Embryonic facial prominence (tissue), 1 donor: ENCODE measurements around the gene MAP6.

Source experiments
- DNase-seq: peaks from one replicate; pipeline ENCODE4 v3.0.0-alpha.2; 2016; ENCODE audit errors: extremely low spot score

Gene MAP6

DNA sequence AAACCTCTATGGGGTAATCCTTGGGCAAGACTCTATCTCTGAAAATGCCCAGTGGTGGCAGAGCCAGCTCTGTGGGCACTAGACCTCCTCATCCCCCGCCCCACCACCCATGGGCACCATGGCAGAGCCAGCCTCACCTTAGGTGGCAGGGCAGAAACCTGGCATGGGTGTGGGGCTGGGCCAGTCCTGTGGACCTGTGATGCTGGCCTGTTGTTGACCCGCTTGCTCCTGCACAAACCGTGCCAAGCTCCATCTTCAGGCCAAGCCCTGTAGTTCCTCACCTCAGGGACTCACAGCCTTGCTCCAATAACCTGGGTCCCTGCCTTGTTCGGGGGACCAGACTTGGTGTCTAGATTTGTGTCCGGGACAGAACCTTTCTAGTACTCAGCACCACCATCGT is 115.7 kb downstream of the MAP6 start:
- no peak for DNase-seq

DNA sequence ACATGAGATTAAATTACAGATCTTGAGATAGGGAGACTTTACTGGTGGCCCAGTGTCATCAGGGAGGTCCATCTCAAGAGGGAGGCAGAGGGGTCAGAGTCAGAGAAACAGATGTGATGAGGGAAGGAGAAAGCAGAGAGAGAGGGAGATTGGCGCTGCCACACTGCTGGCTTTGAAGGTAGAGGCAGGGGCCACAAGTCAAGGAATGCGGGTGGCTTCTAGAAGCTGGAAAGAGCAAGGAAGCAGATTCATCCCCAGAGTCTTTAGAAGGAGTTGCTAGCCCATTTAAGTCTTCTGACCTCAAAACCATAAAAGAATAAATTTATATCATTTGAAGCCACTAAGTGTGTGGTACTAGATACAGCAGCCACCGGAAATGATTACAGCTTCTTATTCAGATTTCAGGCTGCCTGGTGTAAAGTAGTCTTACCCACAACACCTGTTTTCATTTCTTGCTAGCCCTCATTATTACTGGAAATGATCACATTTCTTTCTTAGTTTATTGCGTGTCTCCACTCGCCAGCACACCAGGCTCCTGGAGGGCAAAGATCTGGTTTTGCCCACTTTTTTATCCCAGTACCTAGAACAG is 119.4 kb downstream of the MAP6 start:
- DNase-seq = no peak

DNA sequence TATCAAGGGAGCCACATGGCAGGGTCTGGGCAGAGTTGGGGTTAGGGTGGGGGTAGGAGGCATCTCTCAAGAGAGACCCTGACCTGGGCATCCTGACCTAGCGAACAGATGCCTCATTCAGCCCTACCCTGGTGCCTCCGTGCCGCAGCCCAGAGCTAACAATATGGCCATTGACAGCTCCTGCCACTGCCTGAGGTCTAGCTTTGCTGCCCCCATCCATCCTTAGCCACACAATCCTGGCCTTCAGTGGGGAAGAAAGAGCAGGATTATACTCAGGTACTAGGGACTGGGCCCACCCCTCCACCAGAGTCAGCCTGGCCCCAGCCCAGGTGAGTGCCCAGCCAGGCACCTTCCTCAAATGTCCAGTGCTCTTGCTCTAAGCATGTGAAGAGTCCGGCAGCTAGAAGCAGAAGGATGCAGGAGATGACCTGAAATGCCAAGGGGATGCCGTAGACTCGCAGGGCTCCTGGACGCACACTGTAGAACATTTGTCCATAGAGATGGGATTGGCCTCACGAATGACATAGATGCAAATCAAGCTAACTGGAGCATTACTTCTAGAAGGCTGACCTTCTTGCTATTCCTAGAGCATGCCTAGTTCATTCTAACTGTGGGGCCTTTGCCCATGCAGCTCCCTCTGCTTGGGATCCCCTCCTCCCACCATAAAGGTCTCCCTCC is 120.1 kb downstream of the MAP6 start:
- no peak for DNase-seq

DNA sequence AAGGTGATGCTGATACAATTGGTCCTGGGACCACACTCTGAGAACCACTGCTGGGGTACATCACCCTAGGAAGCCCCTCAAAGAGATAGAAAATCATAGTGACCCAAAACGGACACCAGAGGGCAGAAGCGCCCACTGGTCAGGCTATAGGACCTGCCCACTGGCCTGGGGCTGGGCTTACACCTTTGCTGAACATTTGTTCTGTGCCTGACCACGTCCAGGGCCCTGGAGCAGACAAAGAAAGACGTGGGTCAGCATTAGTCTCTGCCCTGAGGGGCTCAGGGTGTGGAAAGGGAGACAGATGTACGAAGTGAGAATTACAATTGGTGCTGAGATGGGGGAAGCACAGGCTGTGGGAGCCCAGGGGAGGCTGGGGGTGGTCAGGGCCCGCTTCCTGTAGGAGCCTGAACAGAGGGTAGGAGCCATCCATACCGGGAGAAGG is 121.2 kb downstream of the MAP6 start:
- DNase-seq = no peak

DNA sequence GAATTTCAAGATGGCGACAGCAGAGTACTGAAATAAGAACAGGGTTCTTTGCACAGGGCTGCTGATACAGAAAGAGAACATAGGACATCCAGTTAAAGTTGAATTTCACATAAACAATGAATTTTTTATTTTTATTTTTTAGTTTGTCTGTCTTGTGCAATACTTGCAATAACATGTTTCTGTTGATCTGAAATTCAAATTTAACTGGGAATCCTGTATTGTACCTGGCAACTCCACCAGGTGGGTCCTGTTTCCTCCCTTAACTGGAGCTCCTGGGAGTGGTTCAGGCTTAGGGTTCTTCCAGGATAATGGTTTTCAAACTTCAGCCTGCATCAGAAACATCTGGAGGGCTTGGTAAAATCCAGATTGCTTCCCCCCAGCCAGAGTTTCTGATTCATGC is 121.7 kb downstream of the MAP6 start:
- no peak for DNase-seq

DNA sequence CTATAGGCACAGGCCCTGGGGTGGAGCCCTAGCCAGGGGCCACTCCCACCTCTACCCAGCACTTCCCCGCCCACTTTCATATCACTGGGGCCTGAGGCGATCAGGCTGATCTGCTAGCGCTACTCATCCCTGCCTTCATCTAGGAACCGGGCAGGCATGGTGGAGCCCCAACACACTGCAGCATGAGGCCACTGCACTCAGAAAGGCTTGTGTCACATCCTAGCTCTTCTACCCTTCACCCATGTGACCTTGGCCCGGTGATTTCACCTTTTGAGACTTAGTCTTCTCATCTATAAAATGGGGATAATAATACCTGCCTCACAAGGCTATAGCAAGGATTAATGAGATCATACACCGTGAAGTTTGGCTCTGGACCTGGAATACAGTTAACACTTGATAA is 125.0 kb downstream of the MAP6 start:
- no peak for DNase-seq

DNA sequence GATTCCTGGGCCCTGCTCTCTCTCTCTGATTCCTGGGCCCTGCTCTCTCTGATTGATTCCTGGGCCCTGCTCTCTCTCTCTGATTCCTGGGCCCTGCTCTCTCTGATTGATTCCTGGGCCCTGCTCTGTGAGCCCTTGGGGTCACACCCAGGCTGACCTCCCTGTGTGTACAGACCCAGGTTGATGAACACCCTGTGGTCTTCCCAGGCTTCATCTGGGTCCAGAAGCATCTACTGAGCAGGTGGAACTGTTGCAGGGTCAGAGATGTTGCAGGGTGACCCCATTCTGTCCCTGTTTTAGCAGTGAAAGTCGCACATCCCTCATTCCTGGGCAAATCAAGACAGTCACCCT is 126.8 kb downstream of the MAP6 start:
- no peak for DNase-seq

DNA sequence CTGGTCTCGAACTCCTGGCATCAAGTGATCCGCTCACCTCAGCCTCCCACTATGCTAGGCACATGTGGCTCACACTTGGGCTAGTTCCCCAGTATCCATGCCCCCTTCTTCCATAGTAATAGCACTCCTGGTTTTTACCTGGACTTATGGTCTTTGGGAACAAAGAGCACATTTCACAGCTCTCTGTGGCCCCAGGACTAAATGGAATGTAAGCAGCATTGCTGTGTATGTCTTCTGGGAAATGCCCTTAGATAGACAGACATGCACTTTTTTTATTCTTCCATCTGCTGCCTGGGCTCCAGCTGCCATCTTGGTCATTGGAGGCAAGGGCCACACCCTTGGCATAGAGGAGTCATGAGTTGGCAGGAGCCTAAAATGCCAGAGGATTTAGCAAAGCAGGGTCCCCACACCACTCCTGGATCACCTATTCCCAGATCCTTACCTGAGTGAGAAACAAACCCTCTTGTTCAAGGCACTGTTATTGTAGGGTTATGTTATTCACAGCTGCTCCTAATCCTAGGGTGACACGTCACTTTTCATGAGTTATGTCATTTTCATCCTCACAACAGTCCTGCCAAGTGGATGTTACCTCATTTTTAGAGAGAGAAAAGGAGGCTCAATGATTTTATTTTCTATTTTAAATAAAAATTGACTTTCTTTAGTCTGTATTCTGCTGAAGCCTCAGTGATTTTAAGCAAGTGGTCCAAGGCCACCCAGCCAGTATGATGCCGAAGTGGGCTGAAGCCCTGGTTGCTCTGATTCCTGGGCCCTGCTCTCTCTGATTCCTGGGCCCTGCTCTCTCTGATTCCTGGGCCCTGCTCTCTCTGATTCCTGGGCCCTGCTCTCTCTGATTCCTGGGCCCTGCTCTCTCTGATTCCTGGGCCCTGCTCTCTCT is 127.4 kb downstream of the MAP6 start:
- no peak for DNase-seq

DNA sequence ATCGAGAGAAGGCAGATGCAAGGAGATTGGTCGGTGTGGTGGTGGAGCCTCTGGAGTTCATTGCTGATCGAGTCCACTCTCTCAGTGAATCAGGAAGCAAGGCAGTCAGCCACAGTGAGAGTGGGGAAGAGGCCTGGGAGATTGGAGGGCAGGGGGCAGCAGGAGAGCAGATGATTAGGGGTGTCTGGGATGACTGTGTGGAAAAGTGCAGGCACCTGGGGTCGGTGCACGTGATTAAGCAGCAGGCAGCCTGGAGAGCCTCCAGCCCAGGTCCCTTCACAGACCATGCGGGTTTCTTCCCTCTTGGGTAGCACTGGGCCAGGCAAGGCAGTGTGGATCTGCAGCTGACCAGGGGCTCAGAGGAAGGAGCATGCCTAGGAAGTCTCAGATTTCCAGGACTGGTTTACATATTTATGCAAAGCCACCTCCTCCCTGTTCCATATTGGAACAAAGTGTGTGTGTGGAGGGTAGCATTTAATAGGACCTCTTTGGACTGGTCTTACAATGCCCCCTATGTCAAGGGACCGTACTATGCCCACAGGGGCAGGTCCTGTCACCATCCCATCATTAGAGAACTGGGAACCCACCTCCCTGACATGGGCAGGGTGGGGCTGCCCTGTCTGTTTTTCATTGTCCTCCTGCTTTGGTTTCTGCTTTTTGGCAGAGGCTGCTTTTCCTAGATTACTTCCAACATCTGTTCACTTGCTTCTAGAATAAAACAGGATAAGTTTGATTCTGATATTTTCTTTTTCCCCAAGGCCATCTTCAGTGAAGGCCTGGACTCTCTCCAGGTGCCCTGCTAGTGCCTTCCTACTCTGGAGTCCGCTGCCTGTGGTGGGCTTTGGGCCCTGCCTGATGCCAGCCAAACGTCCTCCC is 129.1 kb downstream of the MAP6 start:
- DNase-seq = no peak

DNA sequence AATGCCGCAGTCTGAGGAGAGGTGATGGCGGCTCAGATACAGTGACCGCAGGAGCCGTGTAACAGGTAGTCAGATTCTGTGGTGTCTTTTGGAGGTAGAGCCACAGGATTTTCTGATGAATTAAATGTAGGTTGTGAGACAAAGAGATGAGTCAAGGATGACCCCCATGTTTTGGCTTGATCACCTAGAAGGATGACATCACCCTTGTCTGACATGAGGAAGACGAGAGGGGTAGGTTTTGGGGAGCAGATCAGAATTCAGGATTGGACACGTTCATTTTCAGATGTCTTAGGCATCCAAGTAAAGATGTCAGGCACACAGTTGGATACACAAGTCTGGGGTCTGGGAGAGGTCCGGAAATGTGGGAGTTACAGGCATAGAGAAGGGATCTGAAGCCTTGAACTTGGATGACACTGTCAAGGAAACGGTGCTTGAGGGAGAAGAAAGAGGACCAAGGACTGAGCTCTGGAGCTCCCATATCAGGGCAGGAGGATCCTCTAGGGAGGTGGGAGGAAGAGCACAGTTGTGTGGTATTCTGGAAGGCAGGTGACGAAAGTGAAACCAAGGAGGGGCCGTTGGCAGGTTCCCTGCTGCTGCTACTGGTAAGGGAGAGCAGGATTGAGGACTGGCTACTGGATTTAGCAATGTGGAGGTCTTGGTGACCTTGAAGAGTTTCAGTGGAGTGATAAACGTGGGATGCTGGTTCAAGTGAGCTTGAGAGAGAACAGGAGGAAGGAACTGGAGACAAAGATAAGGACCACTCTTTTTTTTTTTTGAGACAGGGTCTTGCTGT is 130.5 kb downstream of the MAP6 start:
- no peak for DNase-seq

DNA sequence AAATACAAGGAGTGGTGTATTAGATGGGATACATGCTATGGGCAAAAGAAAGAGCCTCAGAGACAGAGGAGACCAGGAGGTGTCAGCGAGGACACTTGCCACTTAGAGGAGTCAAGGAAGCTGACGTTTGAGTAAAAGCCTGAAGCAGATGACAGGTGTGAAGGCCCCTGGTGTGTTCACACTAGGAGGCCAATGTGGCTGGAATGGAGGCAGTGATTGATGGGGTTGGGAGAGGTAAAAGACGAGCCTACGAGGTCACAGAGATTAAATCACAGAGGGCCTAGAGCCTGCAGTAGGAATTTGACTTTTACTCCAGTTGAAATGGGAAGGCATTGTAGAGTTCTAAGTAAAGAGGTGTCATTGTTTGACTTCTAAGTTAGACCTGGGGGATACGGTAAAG is 131.1 kb downstream of the MAP6 start:
- DNase-seq = no peak
